Left ventricle myocardium inferior (tissue), 1 donor: Measurements from ENCODE around the gene ALDOB. TPM values are rescaled to one million over a fixed set of nuclear protein-coding genes. Genes with fewer than 3 reads are reported as not detected.

Source experiments
- DNase-seq: peaks from one replicate; pipeline ENCODE4 v3.0.0-alpha.2; 2020
- H3K27ac ChIP-seq: fragments of 200-600 bp; replicated peaks from 2 replicates; pipeline ENCODE4 v1.8.0; 2021
- H3K27me3 ChIP-seq: fragments of 200-600 bp; 2 replicates; pipeline ENCODE4 v1.8.0; 2021; ENCODE audit warnings: low read depth
- H3K36me3 ChIP-seq: fragments of 200-600 bp; 2 replicates; pipeline ENCODE4 v1.8.0; 2021
- H3K4me1 ChIP-seq: fragments of 200-600 bp; 2 replicates; pipeline ENCODE4 v1.8.0; 2021
- H3K4me3 ChIP-seq: fragments of 200-600 bp; 2 replicates; pipeline ENCODE4 v1.8.0; 2021; ENCODE audit warnings: mild to moderate bottlenecking, moderate library complexity
- H3K9me3 ChIP-seq: fragments of 200-600 bp; replicated peaks from 2 replicates; pipeline ENCODE4 v1.8.0; 2021
- CTCF ChIP-seq: fragments of 200-600 bp; IDR thresholded peaks from 2 replicates; pipeline ENCODE4 v1.8.0; 2021; ENCODE audit warnings: antibody characterized with exemption, mild to moderate bottlenecking, borderline replicate concordance
- intact Hi-C: fragments of 100-400 bp; cut with micrococcal nuclease; formaldehyde crosslinking; loops from one replicate; pipeline ENCODE4 v1.11.0; 2022
- total RNA-seq: library from RNA; stranded (reverse); fragmentation: NEBNext Ultra II Directional; extraction: Animal tissue kit (Norgen Biotek cat#: 25700); gene quantifications from one replicate; pipeline ENCODE4 v1.2.1, GENCODE V29; 2021
- donor health status: DM: no; HTN: yes; CAD: no; lungs with severe emphysema.

Gene ALDOB
- total RNA-seq, 1 donor from 2014 or later: 0.41 TPM

GRCh38 chr9:101445353-101446029 is 9.9 kb upstream of the ALDOB start:
- intact Hi-C loops: no loop called here
- no peaks in the 10 kb centered on the region for H3K9me3 ChIP-seq
- H3K4me3 ChIP-seq: no peak overlapping the region
- TF ChIP-seq CTCF: no peak
- H3K27ac ChIP-seq: no peak overlapping the region
- H3K36me3 ChIP-seq: no peaks in the 10 kb centered on the region
- DNase-seq: no peak
- no peaks in the 10 kb centered on the region for H3K27me3 ChIP-seq
- peaks cover 49% of the 10 kb centered on the region for H3K4me1 ChIP-seq

- no peaks in the 10 kb centered on the region for H3K9me3 ChIP-seq
- H3K27ac ChIP-seq: peak overlapping the region; percentile 81
- intact Hi-C loops: no loop called here
- peaks cover 40% of the 10 kb centered on the region for H3K4me1 ChIP-seq
- TF ChIP-seq CTCF: no peak
- H3K36me3 ChIP-seq: no peaks in the 10 kb centered on the region
- DNase-seq: peak; percentile 71
- no peaks in the 10 kb centered on the region for H3K27me3 ChIP-seq
- no peak overlapping the region for H3K4me3 ChIP-seq
Observed at GRCh38 chr9:101443364-101443771, 7.8 kb upstream of the ALDOB start.

- intact Hi-C loops: no loop called here
- no peak overlapping the region for H3K4me3 ChIP-seq
- no peaks in the 10 kb centered on the region for H3K9me3 ChIP-seq
- peak overlapping the region; percentile 81 for H3K27ac ChIP-seq
- H3K4me1 ChIP-seq: peaks cover 44% of the 10 kb centered on the region
- DNase-seq: no peak
- no peaks in the 10 kb centered on the region for H3K36me3 ChIP-seq
- no peaks in the 10 kb centered on the region for H3K27me3 ChIP-seq
- no peak for TF ChIP-seq CTCF
Observed at GRCh38 chr9:101442736-101443135, 7.2 kb upstream of the ALDOB start.

GRCh38 chr9:101442318-101442717 is 6.7 kb upstream of the ALDOB start:
- H3K27ac ChIP-seq: peak overlapping the region; percentile 81
- H3K9me3 ChIP-seq: no peaks in the 10 kb centered on the region
- intact Hi-C loops: no loop called here
- H3K4me3 ChIP-seq: no peak overlapping the region
- DNase-seq: peak; percentile 56
- TF ChIP-seq CTCF: no peak
- peaks cover 47% of the 10 kb centered on the region for H3K4me1 ChIP-seq
- H3K27me3 ChIP-seq: no peaks in the 10 kb centered on the region
- H3K36me3 ChIP-seq: no peaks in the 10 kb centered on the region

- H3K9me3 ChIP-seq: no peaks in the 10 kb centered on the region
- H3K36me3 ChIP-seq: no peaks in the 10 kb centered on the region
- H3K27ac ChIP-seq: no peak overlapping the region
- H3K27me3 ChIP-seq: no peaks in the 10 kb centered on the region
- DNase-seq: no peak
- TF ChIP-seq CTCF: no peak
- intact Hi-C loops: no loop called here
- no peak overlapping the region for H3K4me3 ChIP-seq
- peaks cover 49% of the 10 kb centered on the region for H3K4me1 ChIP-seq
Observed at GRCh38 chr9:101440714-101441230, 5.2 kb upstream of the ALDOB start.
